HL-60 (cell line): ENCODE measurements around the gene PRKAR2B.

Experiments used
- DNase-seq, 2 experiments: peaks; one replicate each; pipeline ENCODE4 v3.0.0-alpha.2; 2010 to 2020; ENCODE audit warnings: low read depth in 1 of 2, low spot score in 1 of 2
- H3K27ac ChIP-seq: fragments of 250-450 bp; sonication (Bioruptor Pico); replicated peaks from 2 replicates; pipeline ENCODE4 v1.5.1; 2020; ENCODE audit warnings: mild to moderate bottlenecking, moderate library complexity
- H3K27me3 ChIP-seq: fragments of 250-450 bp; sonication (Bioruptor Pico); 2 replicates; pipeline ENCODE4 v1.5.1; 2021; ENCODE audit warnings: mild to moderate bottlenecking, moderate library complexity; ENCODE audit not compliant: insufficient read depth, poor library complexity, severe bottlenecking
- H3K4me3 ChIP-seq: replicated peaks from 2 replicates; pipeline ENCODE4 v1.5.1; 2011; ENCODE audit warnings: mild to moderate bottlenecking, control low read depth, low read length; ENCODE audit not compliant: insufficient read depth
- GABPA ChIP-seq: IDR thresholded peaks from 2 replicates; pipeline ENCODE4 v1.6.1; 2012; ENCODE audit warnings: low read depth
- POLR2AphosphoS5 ChIP-seq: IDR thresholded peaks from 2 replicates; pipeline ENCODE4 v1.6.1; 2012; ENCODE audit warnings: low read depth
- SPI1 ChIP-seq: IDR thresholded peaks from 2 replicates; pipeline ENCODE4 v1.6.1; 2012; ENCODE audit warnings: low read depth, mild to moderate bottlenecking, borderline replicate concordance
- TF ChIP-seq, protein P1 (sequence below): IDR thresholded peaks from 2 replicates; pipeline ENCODE4 v1.6.1; 2012; ENCODE audit warnings: low read depth; ENCODE audit not compliant: insufficient replicate concordance
- TF ChIP-seq, protein P2 (sequence below): IDR thresholded peaks from one replicate; pipeline ENCODE4 v1.5.1; 2011; ENCODE audit warnings: low read length, control low read depth, inconsistent platforms; ENCODE audit not compliant: insufficient read depth

PRKAR2B gene

DNA sequence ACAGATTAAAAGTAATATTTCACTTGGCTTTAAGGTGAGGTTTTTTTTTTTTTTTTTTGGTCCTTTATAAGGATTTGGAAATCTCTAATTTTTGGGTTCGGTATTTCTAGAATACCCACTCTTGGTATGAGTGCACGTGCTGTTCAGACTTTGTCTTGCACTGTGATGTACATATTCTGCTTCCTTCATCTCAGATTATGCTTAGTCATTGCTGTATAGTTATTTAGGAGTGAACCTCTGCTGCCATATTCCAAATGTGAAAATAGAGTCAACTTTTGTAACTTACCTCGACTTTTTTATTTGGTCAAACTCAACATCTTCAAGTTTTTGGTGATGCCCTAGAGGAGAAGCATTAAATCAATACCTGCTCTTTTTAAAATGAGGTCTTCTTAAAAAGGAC lies 84.2 kb downstream of the PRKAR2B start:
- Histone ChIP-seq H3K4me3 (no peak overlapping the region), H3K27me3 (no peaks in the 10 kb centered on the region), H3K27ac (no peak overlapping the region)
- DNase-seq = no peak
- TF ChIP-seq POLR2AphosphoS5 (no peak), GABPA (no peak), SPI1 (no peak)
- TF ChIP-seq, protein P1, sequence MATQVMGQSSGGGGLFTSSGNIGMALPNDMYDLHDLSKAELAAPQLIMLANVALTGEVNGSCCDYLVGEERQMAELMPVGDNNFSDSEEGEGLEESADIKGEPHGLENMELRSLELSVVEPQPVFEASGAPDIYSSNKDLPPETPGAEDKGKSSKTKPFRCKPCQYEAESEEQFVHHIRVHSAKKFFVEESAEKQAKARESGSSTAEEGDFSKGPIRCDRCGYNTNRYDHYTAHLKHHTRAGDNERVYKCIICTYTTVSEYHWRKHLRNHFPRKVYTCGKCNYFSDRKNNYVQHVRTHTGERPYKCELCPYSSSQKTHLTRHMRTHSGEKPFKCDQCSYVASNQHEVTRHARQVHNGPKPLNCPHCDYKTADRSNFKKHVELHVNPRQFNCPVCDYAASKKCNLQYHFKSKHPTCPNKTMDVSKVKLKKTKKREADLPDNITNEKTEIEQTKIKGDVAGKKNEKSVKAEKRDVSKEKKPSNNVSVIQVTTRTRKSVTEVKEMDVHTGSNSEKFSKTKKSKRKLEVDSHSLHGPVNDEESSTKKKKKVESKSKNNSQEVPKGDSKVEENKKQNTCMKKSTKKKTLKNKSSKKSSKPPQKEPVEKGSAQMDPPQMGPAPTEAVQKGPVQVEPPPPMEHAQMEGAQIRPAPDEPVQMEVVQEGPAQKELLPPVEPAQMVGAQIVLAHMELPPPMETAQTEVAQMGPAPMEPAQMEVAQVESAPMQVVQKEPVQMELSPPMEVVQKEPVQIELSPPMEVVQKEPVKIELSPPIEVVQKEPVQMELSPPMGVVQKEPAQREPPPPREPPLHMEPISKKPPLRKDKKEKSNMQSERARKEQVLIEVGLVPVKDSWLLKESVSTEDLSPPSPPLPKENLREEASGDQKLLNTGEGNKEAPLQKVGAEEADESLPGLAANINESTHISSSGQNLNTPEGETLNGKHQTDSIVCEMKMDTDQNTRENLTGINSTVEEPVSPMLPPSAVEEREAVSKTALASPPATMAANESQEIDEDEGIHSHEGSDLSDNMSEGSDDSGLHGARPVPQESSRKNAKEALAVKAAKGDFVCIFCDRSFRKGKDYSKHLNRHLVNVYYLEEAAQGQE = no peak
- TF ChIP-seq, protein P2, sequence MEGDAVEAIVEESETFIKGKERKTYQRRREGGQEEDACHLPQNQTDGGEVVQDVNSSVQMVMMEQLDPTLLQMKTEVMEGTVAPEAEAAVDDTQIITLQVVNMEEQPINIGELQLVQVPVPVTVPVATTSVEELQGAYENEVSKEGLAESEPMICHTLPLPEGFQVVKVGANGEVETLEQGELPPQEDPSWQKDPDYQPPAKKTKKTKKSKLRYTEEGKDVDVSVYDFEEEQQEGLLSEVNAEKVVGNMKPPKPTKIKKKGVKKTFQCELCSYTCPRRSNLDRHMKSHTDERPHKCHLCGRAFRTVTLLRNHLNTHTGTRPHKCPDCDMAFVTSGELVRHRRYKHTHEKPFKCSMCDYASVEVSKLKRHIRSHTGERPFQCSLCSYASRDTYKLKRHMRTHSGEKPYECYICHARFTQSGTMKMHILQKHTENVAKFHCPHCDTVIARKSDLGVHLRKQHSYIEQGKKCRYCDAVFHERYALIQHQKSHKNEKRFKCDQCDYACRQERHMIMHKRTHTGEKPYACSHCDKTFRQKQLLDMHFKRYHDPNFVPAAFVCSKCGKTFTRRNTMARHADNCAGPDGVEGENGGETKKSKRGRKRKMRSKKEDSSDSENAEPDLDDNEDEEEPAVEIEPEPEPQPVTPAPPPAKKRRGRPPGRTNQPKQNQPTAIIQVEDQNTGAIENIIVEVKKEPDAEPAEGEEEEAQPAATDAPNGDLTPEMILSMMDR = no peak

GRCh38 chr7:107130487-107131220 lies 86.1 kb downstream of the PRKAR2B start:
- H3K27ac ChIP-seq = no peak overlapping the region
- H3K27me3 ChIP-seq = no peaks in the 10 kb centered on the region
- no peak overlapping the region for H3K4me3 ChIP-seq
- no peak for DNase-seq
- no peak for TF ChIP-seq GABPA
- TF ChIP-seq, protein P1 = no peak
- no peak for TF ChIP-seq POLR2AphosphoS5
- no peak for TF ChIP-seq SPI1
- TF ChIP-seq, protein P2 = no peak

DNA sequence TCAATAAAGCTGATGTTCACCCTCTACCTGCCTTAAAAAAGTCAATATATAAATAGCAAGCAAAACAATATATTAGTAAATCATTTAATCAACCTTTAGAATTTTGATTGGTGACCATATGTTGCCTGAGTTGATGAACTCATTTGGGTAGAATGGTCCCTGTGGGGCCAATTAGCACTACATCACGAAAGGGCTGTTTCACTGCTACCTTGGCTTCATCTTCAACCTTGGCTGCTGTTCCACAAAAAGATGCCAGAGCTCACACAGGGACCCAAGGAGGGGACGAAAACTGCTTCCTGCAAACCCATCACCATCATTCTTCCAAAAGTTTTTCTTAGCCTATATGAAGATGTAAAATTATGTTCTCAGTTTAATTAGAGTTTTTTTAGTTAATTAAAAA lies 88.9 kb downstream of the PRKAR2B start:
- no peak for DNase-seq
- TF ChIP-seq, protein P1 = no peak
- TF ChIP-seq GABPA (no peak), POLR2AphosphoS5 (no peak), SPI1 (no peak)
- TF ChIP-seq, protein P2 = no peak
- H3K4me3 ChIP-seq = no peak overlapping the region
- no peak overlapping the region for H3K27ac ChIP-seq
- peaks cover 3% of the 10 kb centered on the region for H3K27me3 ChIP-seq
